Measurements from ENCODE around the gene CD274. TPM values are rescaled to one million over a fixed set of nuclear protein-coding genes. Genes with fewer than 3 reads are reported as not detected.

The CD274 gene
- total RNA-seq, 1 experiment from 2014 or later: 5.5 TPM

Other genes starting within 250 kb of the CD274 start
- gene INSL4, start 219.1 kb upstream of the CD274 start, total RNA-seq (2014; rRNA removed): not detected in 2 replicates
- gene RLN2, start 145.8 kb upstream of the CD274 start, total RNA-seq (2014; rRNA removed): not detected in 2 replicates
- not detected in 2 replicates for gene RLN1, start 110.7 kb upstream of the CD274 start, total RNA-seq (2014; rRNA removed)
- 32.4 and 36.0 TPM in 2 replicates for gene PLGRKT, start 12.6 kb upstream of the CD274 start, total RNA-seq (2014; rRNA removed)
- 18.3 and 20.6 TPM in 2 replicates for gene PDCD1LG2, start 60.0 kb downstream of the CD274 start, total RNA-seq (2014; rRNA removed)
- 13.5 and 21.1 TPM in 2 replicates for gene RIC1, start 178.6 kb downstream of the CD274 start, total RNA-seq (2014; rRNA removed)

Measured in LHCN-M2 (cell line).